GM21367 (cell line): ENCODE measurements around the gene MAD2L2.

ENCODE experiments used
- ATAC-seq: cut with Tn5 transposase; IDR thresholded peaks from one replicate; pipeline ENCODE4 v1.9.1; 2021; ENCODE audit not compliant: unreplicated experiment

The MAD2L2 gene

DNA sequence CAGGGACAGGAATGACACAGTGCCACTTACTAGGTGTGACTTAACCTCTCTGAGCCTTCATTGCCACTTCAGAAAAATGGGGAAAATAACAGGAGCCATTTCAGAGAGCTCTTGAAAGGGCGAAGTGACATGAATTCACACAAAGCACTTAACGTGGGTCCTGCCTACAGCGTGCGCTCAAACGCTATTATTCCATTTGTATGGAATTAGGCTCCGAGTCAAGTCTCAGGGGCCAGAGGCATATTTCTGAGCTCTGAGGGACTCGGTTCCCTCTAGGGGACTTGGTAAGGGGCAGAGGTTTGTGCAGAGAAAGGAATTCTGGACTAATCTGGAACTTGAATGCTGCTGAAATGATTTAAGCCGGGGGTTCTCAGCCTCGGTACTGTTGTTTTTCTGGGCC is 24.6 kb upstream of the MAD2L2 start:
- no peak for ATAC-seq

DNA sequence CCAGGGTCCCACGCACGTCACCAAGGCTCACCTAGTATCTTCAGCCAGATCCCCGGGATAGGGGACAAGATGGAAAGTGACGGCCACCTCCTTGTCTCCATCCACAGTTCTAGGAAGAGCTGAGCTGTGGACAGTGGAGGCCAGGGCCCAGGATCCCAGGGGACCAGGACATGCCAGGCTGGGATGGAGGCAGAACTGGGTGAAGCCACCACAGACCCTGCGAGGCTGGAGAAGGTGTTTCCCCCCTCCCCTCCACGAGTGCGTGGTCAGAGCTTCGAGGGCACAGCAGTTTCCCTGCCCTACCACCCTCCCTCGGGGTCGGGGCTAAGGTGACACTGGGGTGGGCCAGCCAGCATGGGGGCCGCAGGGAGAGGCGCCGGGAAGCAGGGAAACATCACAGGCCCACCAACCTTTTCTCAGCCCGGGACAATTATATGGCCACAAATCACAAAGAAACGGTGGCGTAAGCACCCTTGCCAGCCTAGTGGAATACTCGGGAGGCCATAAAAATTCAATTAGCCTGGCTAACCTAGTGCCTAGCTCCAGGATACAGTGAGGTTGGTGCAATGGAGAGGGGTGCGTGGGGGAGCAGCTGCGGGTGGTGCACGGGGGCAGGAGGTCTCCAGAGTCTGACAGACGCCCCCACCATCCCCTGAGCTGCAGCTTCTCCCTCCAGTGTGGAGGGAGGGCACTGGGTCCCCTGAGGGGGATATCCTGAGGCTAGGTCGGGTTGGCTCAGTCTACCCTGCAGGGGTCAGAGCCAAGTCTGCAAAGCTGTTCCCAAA is 23.9 kb upstream of the MAD2L2 start:
- no peak for ATAC-seq

GRCh38 chr1:11704194-11704529 is 23.2 kb upstream of the MAD2L2 start:
- ATAC-seq: no peak

- no peak for ATAC-seq
Measured at GRCh38 chr1:11703357-11704193, 22.6 kb upstream of the MAD2L2 start.

DNA sequence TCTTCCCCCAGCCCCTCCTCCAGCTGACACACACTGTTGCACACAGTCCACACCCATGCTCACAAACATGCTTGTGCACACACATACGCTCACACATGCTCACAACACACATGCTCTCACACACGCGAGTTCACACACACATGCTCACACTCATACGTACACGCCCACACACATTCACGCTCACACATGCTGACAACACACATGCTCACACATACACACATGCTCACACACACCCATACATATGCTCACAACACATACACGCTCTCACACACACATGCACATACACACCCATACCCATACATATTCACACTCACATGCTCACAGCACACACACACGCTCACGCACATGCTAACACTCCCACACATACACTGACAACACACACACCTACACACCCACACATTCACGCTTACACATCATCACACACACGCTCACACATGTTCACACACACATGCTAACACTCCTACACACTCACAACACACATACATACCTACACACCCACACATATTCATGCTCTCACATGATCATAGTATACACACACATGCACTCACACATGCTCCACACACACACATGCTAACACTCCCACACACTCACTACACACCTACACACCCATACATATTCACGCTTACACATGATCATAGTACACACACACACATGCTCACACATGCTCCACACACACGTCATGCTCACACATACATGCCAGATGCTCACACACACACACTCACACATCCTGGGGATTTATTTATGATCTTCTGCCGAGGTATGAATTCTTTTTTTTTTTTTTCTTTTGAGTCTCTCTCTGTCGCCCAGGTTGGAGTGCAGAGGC is 21.2 kb upstream of the MAD2L2 start:
- ATAC-seq: no peak

GRCh38 chr1:11701551-11701961 is 20.6 kb upstream of the MAD2L2 start:
- no peak for ATAC-seq

GRCh38 chr1:11700601-11701467 is 19.9 kb upstream of the MAD2L2 start:
- no peak for ATAC-seq

DNA sequence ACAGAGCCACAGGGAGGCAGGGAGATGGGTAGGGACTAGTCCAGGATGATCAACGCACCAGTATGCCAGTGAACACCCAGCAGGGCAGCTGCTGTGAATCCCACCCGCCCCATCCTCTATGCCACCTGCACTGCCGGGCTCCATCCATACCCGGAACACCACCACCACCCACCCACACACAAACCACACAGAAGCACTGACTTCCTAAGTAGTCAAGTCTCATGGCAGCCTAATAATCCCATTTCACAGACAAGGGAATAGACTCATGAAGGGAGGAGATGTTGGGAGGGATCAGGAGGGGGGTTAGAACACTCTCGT is 16.9 kb upstream of the MAD2L2 start:
- ATAC-seq: no peak

DNA sequence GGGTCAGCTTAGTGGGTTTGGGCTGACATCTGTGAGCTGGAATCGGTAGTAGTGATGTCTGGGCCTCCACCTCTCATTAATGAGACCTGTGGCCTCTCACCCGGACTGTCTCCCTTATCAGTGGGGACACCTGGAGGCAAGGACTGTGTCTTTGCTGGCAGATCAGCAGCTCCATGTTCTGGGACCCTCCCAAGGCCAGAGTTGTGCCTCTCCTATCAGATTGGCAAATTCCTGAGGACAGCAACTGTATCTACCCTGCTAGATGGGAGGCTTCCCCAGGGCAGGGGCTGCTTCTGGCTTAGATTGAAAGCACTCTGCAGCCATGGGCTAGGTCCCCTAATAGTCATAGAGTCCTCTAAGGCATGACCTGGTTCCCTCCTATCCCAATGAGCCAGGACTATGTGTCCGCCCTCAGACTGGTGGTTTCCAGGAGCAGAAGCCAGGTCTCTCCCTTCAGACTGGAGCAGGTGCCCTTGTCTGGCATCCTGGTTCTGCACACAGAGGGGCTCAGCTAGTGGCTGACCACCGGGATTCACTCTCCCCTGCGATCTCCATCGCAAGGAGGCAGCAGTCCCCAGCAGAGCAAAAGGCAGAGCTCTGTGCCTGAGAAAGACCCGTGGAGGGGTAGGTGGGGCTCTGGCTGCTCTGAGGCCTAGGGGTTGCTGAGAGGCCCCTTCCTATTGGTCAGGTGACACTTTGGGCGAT is 16.4 kb upstream of the MAD2L2 start:
- ATAC-seq: no peak

GRCh38 chr1:11695861-11696260 is 14.9 kb upstream of the MAD2L2 start:
- ATAC-seq: no peak

- no peak for ATAC-seq
Measured at GRCh38 chr1:11693917-11694316, 13.0 kb upstream of the MAD2L2 start.

DNA sequence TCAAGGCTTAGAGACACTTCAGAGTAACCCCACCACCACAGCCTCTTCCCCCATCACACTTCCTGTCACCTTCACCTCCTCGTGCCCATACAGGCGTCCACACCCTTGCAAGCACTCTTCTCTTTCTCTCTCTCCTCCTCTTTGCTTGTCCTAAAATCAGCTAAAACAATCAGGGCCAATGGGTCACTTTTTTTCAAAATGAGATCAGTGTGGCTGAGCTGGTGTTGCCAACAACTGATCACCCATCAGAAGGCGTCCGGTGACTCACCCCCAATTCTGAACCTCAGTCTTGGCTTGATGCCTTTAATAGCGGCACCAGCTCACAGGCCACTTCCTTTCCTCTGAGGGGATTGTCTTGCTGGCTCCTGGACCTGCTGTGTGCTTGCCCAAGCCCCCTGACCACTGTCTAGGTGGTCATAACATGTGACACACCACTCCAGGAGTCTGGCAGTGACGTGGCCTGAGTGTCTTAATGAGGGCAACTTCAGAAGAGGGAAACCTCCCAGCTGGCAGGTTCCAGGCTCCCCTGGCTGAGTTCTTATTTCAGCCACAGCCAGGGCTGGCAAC is 12.2 kb upstream of the MAD2L2 start:
- no peak for ATAC-seq

DNA sequence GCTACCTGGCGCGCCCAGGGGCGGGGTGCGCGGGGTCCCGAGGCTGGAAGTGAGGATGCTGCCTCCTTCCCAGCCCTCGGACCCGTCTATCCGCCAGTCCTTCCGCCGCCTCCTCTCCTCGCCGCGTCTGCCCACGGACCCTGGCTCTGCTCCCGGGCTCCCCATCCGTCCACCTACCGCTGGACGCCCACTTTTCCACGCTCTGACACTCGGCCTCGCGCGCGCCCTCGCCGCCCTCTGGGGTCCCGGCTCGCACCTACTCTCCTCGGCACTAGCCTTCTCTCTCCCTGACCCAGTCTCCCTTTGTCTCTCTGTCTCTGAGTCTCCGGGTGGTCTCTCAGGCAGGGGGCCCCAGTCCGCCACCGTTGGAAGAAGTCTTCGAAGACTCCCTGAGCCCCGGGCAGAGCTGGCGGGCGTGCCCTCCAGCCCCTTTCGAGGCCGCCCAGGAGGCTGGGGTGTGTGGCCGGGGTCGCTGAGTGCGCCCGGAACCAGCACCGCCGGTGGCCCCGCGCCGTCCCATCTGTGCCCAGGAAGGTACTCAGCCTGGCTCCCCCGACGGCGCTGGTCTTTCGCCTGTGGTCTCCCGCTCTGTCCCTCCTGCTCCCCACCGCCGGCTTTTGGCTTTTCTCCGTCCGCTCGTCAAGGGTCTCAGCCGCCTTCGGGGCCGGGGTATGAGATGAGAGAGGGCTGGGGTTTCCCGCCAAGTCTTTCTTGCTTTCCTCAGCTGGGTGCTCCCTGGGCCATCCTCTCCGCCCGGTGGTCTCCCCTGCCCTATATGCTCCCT is 11.2 kb upstream of the MAD2L2 start:
- no peak for ATAC-seq

DNA sequence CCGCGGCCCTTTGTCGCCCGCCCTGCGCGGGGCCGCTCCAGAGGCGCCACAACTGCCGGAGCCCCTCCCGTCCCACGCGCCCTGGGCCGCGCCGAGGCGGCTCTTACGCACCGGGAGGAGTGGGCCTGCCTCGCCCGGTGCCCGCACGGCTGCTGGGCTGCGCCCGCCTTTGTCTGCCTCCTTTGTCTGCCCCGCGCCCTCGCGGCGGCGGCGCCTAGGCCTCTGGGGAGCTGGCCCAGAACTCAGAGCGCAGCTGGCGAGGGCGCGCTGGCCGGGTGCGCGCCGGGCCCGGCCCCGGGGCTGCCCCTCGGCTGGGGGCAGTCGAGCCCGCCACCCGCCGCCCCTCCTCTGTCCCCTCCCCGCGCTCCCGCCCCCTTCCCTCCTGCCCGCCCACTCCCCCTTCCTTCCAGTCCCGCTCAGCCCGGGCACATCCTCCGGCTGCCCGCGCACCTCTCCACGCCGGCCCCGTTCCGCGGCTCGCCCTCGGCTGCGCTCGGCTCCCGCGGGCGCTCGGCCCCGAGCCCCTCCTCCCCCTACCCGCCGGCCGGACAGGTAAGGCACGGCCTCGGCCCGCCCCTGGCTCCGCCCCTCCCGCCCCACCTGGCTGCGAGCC is 10.5 kb upstream of the MAD2L2 start, which contains the start of gene DRAXIN:
Gene DRAXIN (plus strand): TSS at position 409 of the 613 bp plus-strand sequence. CDS start 14,549 bp downstream, outside the sequence.
- no peak for ATAC-seq

GRCh38 chr1:11690397-11691301 is 9.7 kb upstream of the MAD2L2 start:
- ATAC-seq: no peak

- ATAC-seq: no peak
Measured at GRCh38 chr1:11688506-11688905, 7.6 kb upstream of the MAD2L2 start.

DNA sequence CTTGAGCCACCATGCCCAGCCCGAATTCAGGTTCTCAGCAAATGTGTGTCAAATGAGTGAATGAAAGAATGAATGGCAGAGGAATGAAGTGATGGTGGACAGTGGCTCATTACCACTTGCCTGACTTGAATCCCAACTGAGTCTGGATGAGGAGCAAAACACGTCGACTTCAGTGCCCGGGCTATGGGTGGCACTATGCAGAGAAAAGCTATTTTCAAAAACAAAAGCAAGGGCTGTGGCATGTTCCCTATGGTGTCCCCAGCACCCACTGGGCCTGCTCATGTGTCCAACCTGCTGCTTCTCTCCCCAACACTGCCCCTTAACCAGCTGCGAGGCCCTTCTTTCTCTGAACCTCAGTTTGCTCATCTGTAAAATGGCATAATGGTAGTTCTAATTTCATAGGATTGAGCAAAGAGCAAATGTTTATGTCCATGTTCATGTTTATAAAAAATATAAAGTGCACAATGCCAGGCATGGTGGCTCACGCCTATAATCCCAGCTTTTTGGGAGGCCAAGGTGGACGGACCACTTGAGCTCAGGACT is 4.3 kb upstream of the MAD2L2 start:
- no peak for ATAC-seq
